ENCODE results near the gene MEMO1.

GRCh38 chr2:31886700-31887099 lies 124.1 kb downstream of the MEMO1 start:
- TF ChIP-seq CBFB (CRISPR knock-in tag; IDR thresholded peaks at IDR 0.05; ENCODE audit: low read depth) (no peak), ZNF121 (CRISPR knock-in tag; IDR thresholded peaks at IDR 0.05) (no peak), ZNF512 (CRISPR knock-in tag; IDR thresholded peaks at IDR 0.05; ENCODE audit: borderline replicate concordance) (no peak), ATF1 (CRISPR knock-in tag; IDR thresholded peaks at IDR 0.05) (no peak), KAT7 (CRISPR knock-in tag; IDR thresholded peaks at IDR 0.05; ENCODE audit: borderline replicate concordance) (no peak)
- TF ChIP-seq, protein P1, sequence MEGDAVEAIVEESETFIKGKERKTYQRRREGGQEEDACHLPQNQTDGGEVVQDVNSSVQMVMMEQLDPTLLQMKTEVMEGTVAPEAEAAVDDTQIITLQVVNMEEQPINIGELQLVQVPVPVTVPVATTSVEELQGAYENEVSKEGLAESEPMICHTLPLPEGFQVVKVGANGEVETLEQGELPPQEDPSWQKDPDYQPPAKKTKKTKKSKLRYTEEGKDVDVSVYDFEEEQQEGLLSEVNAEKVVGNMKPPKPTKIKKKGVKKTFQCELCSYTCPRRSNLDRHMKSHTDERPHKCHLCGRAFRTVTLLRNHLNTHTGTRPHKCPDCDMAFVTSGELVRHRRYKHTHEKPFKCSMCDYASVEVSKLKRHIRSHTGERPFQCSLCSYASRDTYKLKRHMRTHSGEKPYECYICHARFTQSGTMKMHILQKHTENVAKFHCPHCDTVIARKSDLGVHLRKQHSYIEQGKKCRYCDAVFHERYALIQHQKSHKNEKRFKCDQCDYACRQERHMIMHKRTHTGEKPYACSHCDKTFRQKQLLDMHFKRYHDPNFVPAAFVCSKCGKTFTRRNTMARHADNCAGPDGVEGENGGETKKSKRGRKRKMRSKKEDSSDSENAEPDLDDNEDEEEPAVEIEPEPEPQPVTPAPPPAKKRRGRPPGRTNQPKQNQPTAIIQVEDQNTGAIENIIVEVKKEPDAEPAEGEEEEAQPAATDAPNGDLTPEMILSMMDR (IDR thresholded peaks at IDR 0.05), result no peak
- TF ChIP-seq, protein P2, sequence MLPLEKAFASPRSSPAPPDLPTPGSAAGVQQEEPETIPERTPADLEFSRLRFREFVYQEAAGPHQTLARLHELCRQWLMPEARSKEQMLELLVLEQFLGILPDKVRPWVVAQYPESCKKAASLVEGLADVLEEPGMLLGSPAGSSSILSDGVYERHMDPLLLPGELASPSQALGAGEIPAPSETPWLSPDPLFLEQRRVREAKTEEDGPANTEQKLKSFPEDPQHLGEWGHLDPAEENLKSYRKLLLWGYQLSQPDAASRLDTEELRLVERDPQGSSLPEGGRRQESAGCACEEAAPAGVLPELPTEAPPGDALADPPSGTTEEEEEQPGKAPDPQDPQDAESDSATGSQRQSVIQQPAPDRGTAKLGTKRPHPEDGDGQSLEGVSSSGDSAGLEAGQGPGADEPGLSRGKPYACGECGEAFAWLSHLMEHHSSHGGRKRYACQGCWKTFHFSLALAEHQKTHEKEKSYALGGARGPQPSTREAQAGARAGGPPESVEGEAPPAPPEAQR (CRISPR knock-in tag; IDR thresholded peaks at IDR 0.05), result no peak

All from WTC11 (cell line).